CD4-positive, CD25-positive, alpha-beta regulatory T cell (primary cell): ENCODE measurements around the gene HBEGF. TPM values are rescaled to one million over a fixed set of nuclear protein-coding genes. Genes with fewer than 3 reads are reported as not detected.
A peak's percentile ranks its signal among the peaks of the same experiment; 100 is the strongest.

Source experiments
- ATAC-seq, 2 donors: fragments of 150-1000 bp; cut with Tn5 transposase; one replicate each; pipeline ENCODE4 v1.10.0; 2021; ENCODE audit warnings: low read depth in 2 of 2, moderate number of reproducible peaks in 2 of 2, moderate library complexity in 1 of 2
- DNase-seq, 3 donors: peaks; one replicate each; pipeline versions ENCODE4 v3.0.0 to v3.0.0-alpha.2; 2012 to 2022; ENCODE audit warnings: mixed read lengths in 1 of 3
- H3K27ac ChIP-seq: one replicate; pipeline ENCODE4 v1.7.0; 2013; ENCODE audit warnings: mild to moderate bottlenecking, low read length; ENCODE audit not compliant: insufficient read depth, poor library complexity, severe bottlenecking
- H3K27me3 ChIP-seq: one replicate; pipeline ENCODE4 v1.7.0; 2013; ENCODE audit warnings: low read length; ENCODE audit not compliant: control insufficient read depth, insufficient read depth
- H3K36me3 ChIP-seq: one replicate; pipeline ENCODE4 v1.7.0; 2013; ENCODE audit warnings: mild to moderate bottlenecking, low read length, moderate library complexity; ENCODE audit not compliant: control insufficient read depth, insufficient read depth
- H3K4me1 ChIP-seq: 2 replicates; pipeline ENCODE4 v1.7.0; 2013; ENCODE audit warnings: mild to moderate bottlenecking, low read length; ENCODE audit not compliant: insufficient read depth, control insufficient read depth, poor library complexity, severe bottlenecking
- H3K4me3 ChIP-seq: one replicate; pipeline ENCODE4 v1.7.0; 2013; ENCODE audit warnings: low read depth, mild to moderate bottlenecking, low read length, moderate library complexity
- H3K9me3 ChIP-seq, 2 experiments: 1 replicate in 1 of 2; 2 replicates in 1 of 2; pipeline ENCODE4 v1.7.0; 2013; ENCODE audit warnings: low read length in 2 of 2, mild to moderate bottlenecking in 1 of 2, moderate library complexity in 1 of 2; ENCODE audit not compliant: control insufficient read depth in 2 of 2
- H3K27ac Mint-ChIP-seq, 3 donors: one replicate each; pipeline ENCODE4 v1.8.0; 2020 to 2022; ENCODE audit warnings: mild to moderate bottlenecking in 3 of 3, mixed read lengths in 3 of 3, moderate library complexity in 2 of 3
- H3K27me3 Mint-ChIP-seq: one replicate; pipeline ENCODE4 v1.8.0; 2022; ENCODE audit warnings: mild to moderate bottlenecking, mixed read lengths
- H3K36me3 Mint-ChIP-seq: one replicate; pipeline ENCODE4 v1.8.0; 2020; ENCODE audit warnings: mixed read lengths
- H3K4me1 Mint-ChIP-seq, 4 donors: one replicate each; pipeline ENCODE4 v1.8.0; 2020 to 2022; ENCODE audit warnings: mixed read lengths in 4 of 4, mild to moderate bottlenecking in 1 of 4
- H3K4me3 Mint-ChIP-seq, 4 donors: one replicate each; pipeline ENCODE4 v1.8.0; 2020 to 2022; ENCODE audit warnings: mild to moderate bottlenecking in 4 of 4, mixed read lengths in 4 of 4, moderate library complexity in 3 of 4
- H3K9me3 Mint-ChIP-seq, 7 donors: one replicate each; pipeline ENCODE4 v1.8.0; 2020 to 2022; ENCODE audit warnings: mixed read lengths in 7 of 7, mild to moderate bottlenecking in 3 of 7, moderate library complexity in 2 of 7
- polyA plus RNA-seq, 4 donors: library from polyadenylated mRNA; unstranded; fragments of 300-500 nt; fragmentation: Illumina TruSeq; gene quantifications; one replicate each; pipeline ENCODE4 v1.2.3, GENCODE V29; 2021
- total RNA-seq: library from RNA; stranded (reverse); gene quantifications from one replicate; pipeline ENCODE4 v1.2.3, GENCODE V29; 2022

Gene HBEGF
- total and polyA plus RNA-seq, 5 donors from 2014 or later = 0.47 TPM; not detected in 4

GRCh38 chr5:140299056-140299455, 47.3 kb downstream of the HBEGF start:
- H3K27me3 ChIP-seq = no peaks in the 10 kb centered on the region
- DNase-seq (no peak), ATAC-seq (no peak)
- no peak overlapping the region for H3K4me3 ChIP-seq
- peaks cover 28% of the 10 kb centered on the region for H3K4me1 ChIP-seq
- no peak overlapping the region for H3K27ac ChIP-seq
- H3K27ac Mint-ChIP-seq = no peak overlapping the region
- H3K4me1 Mint-ChIP-seq = peaks cover 34 to 64% (median 46%) of the 10 kb centered on the region in 4 donors
- peaks cover 17% of the 10 kb centered on the region for H3K36me3 ChIP-seq
- H3K27me3 Mint-ChIP-seq = peaks cover 6% of the 10 kb centered on the region
- peaks cover 25% of the 10 kb centered on the region for H3K36me3 Mint-ChIP-seq
- peak overlapping the region in 1 of 4 donors; percentile 37 for H3K4me3 Mint-ChIP-seq
- no peaks in the 10 kb centered on the region for H3K9me3 Mint-ChIP-seq
- no peaks in the 10 kb centered on the region for H3K9me3 ChIP-seq

GRCh38 chr5:140298183-140298601, 48.2 kb downstream of the HBEGF start:
- Mint-ChIP-seq H3K27me3 (peaks cover 6% of the 10 kb centered on the region), H3K36me3 (peaks cover 25% of the 10 kb centered on the region), H3K27ac (no peak overlapping the region), H3K4me1 (peaks cover 37 to 69% (median 49%) of the 10 kb centered on the region in 4 donors), H3K4me3 (peak overlapping the region in 1 of 4 donors; percentile 38), H3K9me3 (no peaks in the 10 kb centered on the region)
- Histone ChIP-seq H3K9me3 (no peaks in the 10 kb centered on the region), H3K27me3 (no peaks in the 10 kb centered on the region), H3K4me3 (no peak overlapping the region), H3K4me1 (peaks cover 26% of the 10 kb centered on the region), H3K36me3 (peaks cover 17% of the 10 kb centered on the region), H3K27ac (no peak overlapping the region)
- no peak for ATAC-seq
- DNase-seq = no peak

GRCh38 chr5:140297283-140297682, 49.1 kb downstream of the HBEGF start:
- H3K9me3 ChIP-seq = no peaks in the 10 kb centered on the region
- Mint-ChIP-seq H3K36me3 (peaks cover 25% of the 10 kb centered on the region), H3K9me3 (no peaks in the 10 kb centered on the region), H3K4me1 (peaks cover 36 to 68% (median 46%) of the 10 kb centered on the region in 4 donors), H3K27me3 (peaks cover under 1% of the 10 kb centered on the region), H3K27ac (no peak overlapping the region), H3K4me3 (no peak overlapping the region)
- peaks cover 17% of the 10 kb centered on the region for H3K36me3 ChIP-seq
- H3K4me3 ChIP-seq = no peak overlapping the region
- H3K27me3 ChIP-seq = no peaks in the 10 kb centered on the region
- no peak overlapping the region for H3K27ac ChIP-seq
- peaks cover 21% of the 10 kb centered on the region for H3K4me1 ChIP-seq
- ATAC-seq (no peak), DNase-seq (no peak)

DNA sequence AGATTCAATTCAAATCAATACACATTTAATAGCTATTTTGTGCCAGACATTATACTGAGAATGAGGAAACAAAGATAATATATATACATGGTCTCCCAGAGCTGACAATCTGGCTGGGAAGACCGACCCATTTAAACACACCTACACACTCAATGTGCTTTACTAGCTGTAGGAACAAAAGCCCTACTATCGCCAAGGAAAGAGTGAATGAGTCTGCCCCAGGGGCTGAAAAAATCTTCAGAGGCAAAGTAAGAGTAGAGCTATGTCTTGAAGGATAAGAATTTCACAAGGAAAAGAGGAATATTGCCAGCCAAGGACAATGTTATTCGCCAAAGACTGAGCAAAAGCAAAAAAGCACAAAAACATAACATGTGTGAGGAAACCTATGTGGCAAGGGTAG, 50.1 kb downstream of the HBEGF start:
- peaks cover 31 to 60% (median 41%) of the 10 kb centered on the region in 4 donors for H3K4me1 Mint-ChIP-seq
- H3K4me1 ChIP-seq = peaks cover 12% of the 10 kb centered on the region
- no peaks in the 10 kb centered on the region for H3K9me3 Mint-ChIP-seq
- ATAC-seq = no peak
- H3K27me3 ChIP-seq = no peaks in the 10 kb centered on the region
- no peak overlapping the region for H3K27ac ChIP-seq
- peaks cover 25% of the 10 kb centered on the region for H3K36me3 Mint-ChIP-seq
- no peak overlapping the region for H3K27ac Mint-ChIP-seq
- H3K4me3 Mint-ChIP-seq = no peak overlapping the region
- DNase-seq = no peak
- H3K36me3 ChIP-seq = peaks cover 17% of the 10 kb centered on the region
- H3K4me3 ChIP-seq = no peak overlapping the region
- no peaks in the 10 kb centered on the region for H3K9me3 ChIP-seq
- H3K27me3 Mint-ChIP-seq = no peaks in the 10 kb centered on the region

DNA sequence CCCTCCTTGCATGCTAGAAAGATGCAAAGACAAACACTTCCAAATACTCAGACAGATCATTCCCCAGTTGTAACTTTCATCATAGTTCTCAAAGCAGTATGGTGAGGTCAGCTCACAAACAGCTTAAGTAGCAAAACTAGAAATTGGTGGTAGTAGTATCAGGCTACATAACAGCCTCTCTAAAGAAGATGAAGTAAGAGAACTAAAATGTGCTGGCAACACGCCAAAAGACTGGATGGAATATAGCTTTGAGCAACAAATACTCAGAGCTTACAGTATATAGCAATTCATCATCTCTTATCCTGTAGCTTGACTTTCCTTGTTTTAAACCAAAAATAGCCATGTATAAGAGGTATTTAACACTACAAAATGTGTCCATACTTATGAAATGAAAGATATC, 51.0 kb downstream of the HBEGF start:
- peaks cover 12% of the 10 kb centered on the region for H3K4me1 ChIP-seq
- no peaks in the 10 kb centered on the region for H3K27me3 Mint-ChIP-seq
- no peaks in the 10 kb centered on the region for H3K27me3 ChIP-seq
- DNase-seq (no peak), ATAC-seq (no peak)
- H3K9me3 Mint-ChIP-seq = no peaks in the 10 kb centered on the region
- H3K36me3 ChIP-seq = peaks cover 17% of the 10 kb centered on the region
- peak overlapping the region in 1 of 4 donors; percentile 60 for H3K4me3 Mint-ChIP-seq
- peaks cover 31 to 60% (median 42%) of the 10 kb centered on the region in 4 donors for H3K4me1 Mint-ChIP-seq
- no peak overlapping the region for H3K27ac Mint-ChIP-seq
- no peak overlapping the region for H3K4me3 ChIP-seq
- no peaks in the 10 kb centered on the region for H3K9me3 ChIP-seq
- H3K36me3 Mint-ChIP-seq = peaks cover 23% of the 10 kb centered on the region
- H3K27ac ChIP-seq = no peak overlapping the region

DNA sequence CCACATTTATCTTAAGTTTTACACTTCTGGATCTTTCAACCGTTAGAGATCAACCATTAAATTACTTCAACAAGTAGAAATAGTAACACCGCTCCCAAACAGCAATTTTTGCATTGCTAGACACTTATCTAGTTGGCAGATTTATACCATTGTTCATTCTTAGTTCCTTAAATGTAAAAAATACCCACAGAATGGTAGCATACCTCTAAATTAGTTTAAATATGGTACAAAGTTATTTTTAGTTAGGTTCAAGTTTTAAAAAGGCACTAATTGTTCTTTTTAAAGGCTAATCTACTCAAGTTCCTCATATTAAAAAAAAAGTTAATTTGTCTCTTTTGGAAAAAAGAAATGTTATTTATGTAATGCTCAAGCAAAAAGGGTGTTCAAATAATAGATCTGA, 51.6 kb downstream of the HBEGF start:
- Mint-ChIP-seq H3K27ac (no peak overlapping the region), H3K36me3 (peaks cover 24% of the 10 kb centered on the region), H3K4me1 (peaks cover 34 to 58% (median 41%) of the 10 kb centered on the region in 4 donors), H3K9me3 (no peaks in the 10 kb centered on the region), H3K4me3 (no peak overlapping the region), H3K27me3 (no peaks in the 10 kb centered on the region)
- Histone ChIP-seq H3K27ac (no peak overlapping the region), H3K4me3 (no peak overlapping the region), H3K4me1 (peaks cover 12% of the 10 kb centered on the region), H3K9me3 (no peaks in the 10 kb centered on the region), H3K27me3 (no peaks in the 10 kb centered on the region), H3K36me3 (peaks cover 13% of the 10 kb centered on the region)
- DNase-seq (no peak), ATAC-seq (no peak)

GRCh38 chr5:140293849-140294100, 52.6 kb downstream of the HBEGF start:
- DNase-seq = no peak
- no peak for ATAC-seq
- H3K4me1 Mint-ChIP-seq = peaks cover 37 to 61% (median 44%) of the 10 kb centered on the region in 4 donors
- Histone ChIP-seq H3K36me3 (peaks cover 11% of the 10 kb centered on the region), H3K27ac (no peak overlapping the region), H3K27me3 (no peaks in the 10 kb centered on the region), H3K9me3 (no peaks in the 10 kb centered on the region), H3K4me1 (peaks cover 12% of the 10 kb centered on the region), H3K4me3 (no peak overlapping the region)
- H3K27ac Mint-ChIP-seq = no peak overlapping the region
- no peaks in the 10 kb centered on the region for H3K9me3 Mint-ChIP-seq
- no peak overlapping the region for H3K4me3 Mint-ChIP-seq
- H3K36me3 Mint-ChIP-seq = peaks cover 25% of the 10 kb centered on the region
- H3K27me3 Mint-ChIP-seq = no peaks in the 10 kb centered on the region

DNA sequence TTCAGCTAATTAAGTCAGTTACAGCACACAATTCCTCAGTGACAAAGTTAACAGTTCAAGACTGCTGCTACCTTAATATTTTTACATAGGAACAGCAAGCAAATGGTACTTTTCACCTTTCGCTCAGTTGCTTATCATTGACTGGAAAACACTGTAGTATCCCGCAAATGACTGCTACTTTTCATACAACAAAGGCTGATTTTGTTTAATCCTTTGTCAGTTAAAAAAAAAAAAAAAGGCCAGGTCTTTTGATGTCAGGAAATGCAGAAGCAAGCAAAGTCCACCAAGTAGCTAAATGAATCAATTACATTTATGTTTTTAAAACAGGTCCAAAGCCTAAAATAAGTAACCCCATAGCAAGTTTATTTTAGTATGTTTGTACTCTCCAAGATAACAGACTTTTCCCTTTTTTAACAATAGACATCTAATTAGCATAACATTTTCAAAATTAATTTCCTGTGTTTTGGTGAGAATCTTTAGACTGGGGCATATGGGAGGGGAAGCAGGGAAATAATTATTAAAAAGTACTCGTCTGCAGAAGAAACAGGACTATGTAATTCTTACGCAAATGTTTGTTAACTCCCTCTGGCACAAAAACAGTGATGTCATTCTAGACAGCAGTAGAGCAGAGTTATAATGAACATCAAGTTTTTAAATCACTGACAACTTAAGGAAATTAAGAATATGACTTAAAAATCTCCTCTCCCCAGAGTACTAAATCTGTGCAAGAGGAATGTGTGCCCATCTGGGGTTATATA, 53.1 kb downstream of the HBEGF start:
- no peaks in the 10 kb centered on the region for H3K27me3 ChIP-seq
- peaks cover 38 to 59% (median 44%) of the 10 kb centered on the region in 4 donors for H3K4me1 Mint-ChIP-seq
- H3K9me3 ChIP-seq = no peaks in the 10 kb centered on the region
- peak in 1 of 3 donors; percentile 24 for DNase-seq
- H3K27me3 Mint-ChIP-seq = no peaks in the 10 kb centered on the region
- no peak overlapping the region for H3K4me3 Mint-ChIP-seq
- no peak overlapping the region for H3K27ac ChIP-seq
- no peaks in the 10 kb centered on the region for H3K9me3 Mint-ChIP-seq
- no peak for ATAC-seq
- H3K27ac Mint-ChIP-seq = peak overlapping the region in 1 of 3 donors; percentile 33
- H3K36me3 Mint-ChIP-seq = peaks cover 24% of the 10 kb centered on the region
- no peak overlapping the region for H3K4me3 ChIP-seq
- H3K36me3 ChIP-seq = peaks cover 9% of the 10 kb centered on the region
- H3K4me1 ChIP-seq = peaks cover 12% of the 10 kb centered on the region
